GM19468 (cell line): ENCODE data around the gene UBE3A.

ENCODE experiments used
- ATAC-seq: cut with Tn5 transposase; IDR thresholded peaks from one replicate; pipeline ENCODE4 v1.9.1; 2021; ENCODE audit warnings: mild to moderate bottlenecking, moderate library complexity, moderate number of reproducible peaks; ENCODE audit not compliant: unreplicated experiment; ENCODE audit errors: extremely low read depth

UBE3A gene

DNA sequence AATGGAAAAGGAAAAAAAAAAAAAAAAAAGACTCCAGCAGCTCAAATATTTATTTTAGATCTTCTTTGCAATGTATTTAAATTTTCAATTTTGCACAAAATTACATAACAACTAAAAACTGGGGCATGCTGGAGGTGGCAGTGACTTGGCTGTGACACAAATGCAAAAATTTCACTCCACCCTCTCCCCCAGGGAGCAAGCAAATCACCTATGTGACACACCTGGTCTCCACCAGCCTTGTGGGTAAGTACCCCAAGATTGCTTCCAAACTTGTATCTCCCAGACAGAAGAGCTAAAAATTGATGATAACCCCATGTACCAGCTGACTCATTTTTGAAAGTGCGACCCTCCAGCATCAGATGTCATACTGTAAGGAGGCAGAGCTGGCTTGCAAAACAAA is 32.0 kb downstream of the UBE3A start:
- ATAC-seq: no peak

DNA sequence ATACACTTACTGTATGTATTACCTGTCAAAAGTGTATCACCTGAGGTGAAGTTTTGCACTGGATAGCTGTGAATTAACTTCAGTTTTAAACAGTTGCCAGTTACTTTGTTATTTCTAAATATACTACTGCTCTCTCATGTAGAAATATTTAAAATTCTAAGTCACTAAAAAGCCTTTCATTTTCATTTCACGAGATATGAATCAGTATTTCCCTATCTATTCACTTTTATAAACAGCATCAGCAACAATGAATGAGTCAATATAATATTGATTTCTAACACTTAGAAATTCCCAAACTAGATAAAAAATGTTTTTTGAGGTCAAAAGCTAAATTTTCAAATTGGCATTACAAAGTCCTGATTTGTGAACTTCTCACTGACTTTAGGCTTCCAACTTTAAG is 32.6 kb downstream of the UBE3A start:
- no peak for ATAC-seq

DNA sequence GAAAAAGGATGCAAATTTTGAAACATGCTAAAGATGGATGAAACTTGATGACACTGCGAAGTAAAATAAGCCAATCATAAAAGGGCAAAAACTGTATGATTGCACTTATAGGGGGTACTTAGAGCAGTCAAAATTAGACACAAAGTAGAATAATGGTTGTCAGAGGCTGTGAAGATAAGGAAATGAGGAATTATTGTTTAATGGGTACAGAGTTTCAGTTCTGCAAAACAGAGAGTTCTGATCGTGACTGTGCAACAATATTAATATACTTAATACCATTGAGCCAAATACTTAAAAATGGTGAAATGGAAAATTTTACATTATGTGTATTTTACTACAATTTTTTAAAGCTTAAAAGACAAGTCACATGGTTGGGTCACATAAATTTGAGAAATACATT is 35.1 kb downstream of the UBE3A start:
- no peak for ATAC-seq

DNA sequence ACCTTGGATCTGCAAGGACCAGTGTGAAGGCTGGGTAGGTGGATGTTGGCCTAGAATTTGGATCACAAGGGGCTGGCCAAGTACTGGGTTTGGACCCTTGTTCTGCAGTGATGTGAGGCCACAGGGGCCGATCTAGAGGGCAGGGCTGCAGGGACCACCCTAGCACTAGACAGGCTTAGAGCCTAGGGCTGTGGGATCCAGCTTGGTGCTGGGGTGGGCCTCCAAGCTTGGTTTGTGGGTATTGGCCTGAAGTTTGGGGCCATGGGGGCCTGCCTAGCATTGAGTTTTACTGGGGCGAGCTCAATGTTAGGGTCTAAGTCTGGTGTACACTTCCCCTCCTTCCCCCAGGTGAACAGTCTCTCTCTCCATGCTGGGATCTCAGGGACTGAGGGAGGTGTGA is 36.5 kb downstream of the UBE3A start:
- no peak for ATAC-seq

DNA sequence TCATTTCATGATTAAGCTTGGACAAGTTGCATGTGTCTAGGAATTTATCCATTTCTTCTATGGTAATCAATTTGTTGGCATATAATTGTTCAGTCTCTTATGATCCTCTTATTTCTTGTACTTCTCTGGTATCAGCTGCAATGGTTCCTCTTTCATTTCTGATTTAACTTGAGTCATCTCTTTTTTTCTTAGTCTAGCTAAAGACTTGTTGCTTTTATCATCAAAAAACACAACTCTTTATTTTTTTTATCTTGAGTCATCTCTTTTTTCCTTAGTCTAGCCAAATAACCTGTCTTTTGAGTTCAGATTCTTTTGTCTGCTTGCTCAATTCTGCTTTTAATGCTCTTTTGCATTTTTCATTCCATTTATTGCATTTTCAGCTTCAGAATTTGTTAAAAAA is 37.3 kb downstream of the UBE3A start:
- ATAC-seq: no peak

DNA sequence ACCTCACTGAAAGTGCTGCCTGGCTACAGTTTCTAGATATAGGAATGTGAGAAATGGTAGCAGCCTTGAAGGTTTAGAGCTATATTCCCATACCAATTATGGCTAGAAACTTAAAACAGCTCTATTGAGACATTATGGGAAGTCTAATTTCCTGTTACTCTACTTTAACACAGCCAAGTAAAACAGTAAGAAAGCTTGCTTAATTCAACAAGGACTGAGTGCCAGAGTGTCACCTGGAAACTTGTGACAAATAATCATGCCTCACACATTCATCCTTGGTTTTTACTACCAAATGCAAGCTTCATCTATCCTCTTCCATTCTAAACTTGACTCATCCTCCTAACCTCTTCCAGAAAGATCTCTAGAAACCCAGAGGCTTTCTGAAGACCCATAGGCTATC is 41.7 kb downstream of the UBE3A start:
- no peak for ATAC-seq

DNA sequence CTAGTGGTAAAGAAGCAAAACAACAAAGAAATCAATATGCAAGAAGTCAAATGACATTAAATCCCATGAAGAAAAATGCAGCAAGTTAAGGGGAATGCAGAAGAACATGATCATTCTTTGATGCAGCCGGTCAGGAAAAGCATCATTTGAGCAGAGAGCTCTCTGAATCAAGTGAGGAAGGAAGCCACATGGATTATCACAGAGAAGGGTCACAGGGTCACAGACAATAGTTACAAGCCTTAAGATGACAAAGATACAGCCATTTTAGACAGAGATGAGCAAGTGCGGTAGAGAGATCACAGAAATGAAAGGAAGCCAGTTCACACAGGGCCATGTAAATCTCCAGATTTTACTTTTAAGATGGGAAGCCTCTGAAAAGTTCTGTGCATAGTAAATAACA is 43.9 kb downstream of the UBE3A start:
- no peak for ATAC-seq

DNA sequence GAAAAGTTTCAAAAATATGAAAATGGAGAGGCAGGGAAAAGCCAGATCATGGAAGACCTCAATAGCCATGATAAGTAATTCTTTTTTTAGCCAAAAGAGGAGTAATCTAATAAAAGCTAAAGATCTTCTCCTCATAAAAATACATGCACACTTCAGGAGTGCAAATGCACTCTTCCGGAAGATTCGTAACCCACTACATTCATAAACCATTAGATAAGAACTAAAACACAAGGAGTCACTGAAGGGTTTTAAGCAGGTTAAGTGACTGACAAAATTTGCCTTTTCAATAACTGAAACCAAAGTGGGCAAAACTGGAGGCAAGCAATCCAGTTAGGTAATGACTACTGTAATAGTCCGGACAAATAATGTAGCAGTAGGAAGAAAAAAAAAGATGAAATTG is 46.0 kb downstream of the UBE3A start:
- no peak for ATAC-seq

DNA sequence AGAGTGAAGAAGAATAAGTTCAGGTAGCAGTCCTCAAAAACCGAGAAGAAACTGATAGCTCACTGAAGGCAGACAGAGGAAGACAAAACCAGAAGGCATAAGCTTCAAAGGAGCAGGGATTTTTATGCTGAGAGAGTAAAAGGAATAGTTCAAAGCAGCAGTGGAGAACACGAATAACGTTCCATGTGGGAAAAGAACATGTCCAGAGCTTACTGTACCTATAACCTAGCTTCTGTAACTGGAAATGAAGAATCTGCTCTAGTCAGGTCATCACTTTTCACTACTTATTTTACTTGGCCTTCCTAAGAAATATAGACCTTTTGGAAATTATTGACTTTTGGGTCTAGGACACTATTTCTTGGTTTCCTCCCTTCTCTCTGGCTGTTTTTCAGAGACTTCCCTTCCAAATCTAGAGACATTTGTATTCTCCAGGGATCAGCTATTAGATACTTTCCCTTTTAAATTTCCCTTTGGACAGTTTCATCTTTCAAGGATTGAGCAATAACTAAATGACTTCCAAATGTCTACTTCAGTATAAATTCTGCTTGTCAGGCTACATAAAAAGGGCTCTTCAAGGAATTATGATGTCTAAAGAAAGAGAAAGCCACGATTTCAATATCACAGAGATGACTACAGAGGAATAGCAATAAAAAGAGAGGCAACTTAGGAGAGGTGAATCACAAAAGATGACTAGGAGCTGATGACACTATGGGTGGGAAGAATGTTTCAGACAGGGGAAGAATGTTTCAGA is 46.7 kb downstream of the UBE3A start:
- ATAC-seq: no peak

DNA sequence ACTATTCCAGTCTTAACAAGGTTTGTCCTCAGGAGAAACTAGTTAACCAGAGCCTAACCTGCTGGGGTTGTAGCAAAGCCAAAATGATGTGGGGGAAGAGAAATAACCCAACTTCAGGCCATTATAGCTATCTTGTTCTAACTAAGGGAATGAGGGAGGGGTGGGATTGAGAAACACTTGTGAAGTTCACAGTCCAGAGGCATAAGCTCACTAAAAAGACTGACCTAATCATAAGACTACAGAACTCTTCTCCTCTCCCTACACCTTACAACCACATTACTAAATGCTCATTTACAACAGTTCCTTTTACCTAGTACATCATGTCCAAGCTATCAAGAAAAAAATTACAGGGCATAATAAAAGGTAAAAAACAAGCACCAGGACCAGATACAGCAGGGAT is 52.8 kb downstream of the UBE3A start:
- no peak for ATAC-seq

DNA sequence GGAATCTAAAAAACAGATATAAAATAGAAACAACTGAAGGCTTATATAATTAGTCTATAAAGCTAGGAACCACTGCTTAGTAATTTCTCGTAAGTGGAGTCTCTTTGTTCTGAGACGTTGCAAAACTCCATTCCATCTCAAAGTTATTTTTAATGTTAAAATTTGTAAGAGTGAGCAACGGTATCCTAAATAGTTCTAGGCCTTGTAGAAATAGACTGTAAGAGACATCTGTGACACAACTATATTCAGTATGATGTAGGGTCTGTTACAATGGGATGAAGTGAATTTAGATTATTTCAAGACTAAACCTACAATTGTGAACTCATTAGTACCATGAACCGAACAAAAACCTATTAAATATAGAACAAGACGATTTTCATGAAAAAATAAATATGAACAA is 57.2 kb downstream of the UBE3A start:
- no peak for ATAC-seq

DNA sequence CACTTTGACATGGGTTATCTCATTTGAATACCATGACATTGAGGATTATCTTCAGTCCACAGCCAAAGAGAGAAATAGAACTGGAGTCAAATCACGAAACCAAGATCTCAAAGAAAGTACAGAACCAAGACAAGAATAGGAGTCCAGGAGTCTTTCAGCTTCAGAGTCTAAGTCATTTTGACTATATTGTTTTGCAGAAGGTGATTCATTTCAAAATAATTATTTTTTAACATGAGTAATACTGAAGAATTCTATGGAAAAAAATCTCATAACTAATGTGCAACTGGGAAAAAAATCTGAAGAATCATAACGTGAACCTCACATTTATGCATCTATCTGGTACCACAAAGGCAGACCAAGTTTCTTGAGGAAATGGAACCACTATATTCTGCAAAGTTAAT is 60.3 kb downstream of the UBE3A start:
- no peak for ATAC-seq

DNA sequence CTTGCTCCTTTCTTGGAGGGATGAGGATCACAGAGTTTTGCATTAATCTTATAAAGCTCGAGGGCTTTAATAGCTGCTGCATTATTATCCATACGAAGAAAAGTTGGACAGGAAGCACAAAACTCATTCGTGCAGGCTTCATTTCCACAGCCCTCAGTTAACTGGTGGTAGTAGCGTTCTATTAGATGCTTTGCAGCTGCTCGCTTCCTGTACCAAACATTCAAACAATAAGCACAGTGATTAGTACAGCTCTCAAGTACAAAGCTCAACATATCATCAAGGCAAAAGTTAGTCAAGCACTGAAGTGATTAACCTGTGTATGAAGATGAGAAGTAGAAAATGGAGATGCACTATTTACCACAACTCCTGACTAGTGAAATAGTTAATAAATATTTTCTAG is 63.3 kb downstream of the UBE3A start:
- no peak for ATAC-seq

DNA sequence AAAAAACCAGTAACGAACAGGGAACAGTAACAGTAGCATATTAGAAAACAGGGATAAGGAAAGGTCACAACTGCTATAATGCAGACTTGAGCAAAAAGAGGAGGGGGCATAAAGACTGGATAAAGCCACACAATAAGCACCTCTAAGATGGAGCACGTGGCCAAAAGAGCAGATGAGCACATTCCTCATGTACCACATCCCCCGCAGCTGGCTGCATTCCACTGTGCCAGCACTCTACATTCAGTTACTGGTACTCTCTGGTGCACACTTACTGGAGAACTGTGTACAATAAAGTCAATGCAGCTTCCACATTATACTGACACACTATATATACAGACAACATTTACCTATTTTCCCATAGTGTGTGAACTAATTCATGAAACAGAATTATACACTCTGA is 64.7 kb downstream of the UBE3A start:
- ATAC-seq: no peak

DNA sequence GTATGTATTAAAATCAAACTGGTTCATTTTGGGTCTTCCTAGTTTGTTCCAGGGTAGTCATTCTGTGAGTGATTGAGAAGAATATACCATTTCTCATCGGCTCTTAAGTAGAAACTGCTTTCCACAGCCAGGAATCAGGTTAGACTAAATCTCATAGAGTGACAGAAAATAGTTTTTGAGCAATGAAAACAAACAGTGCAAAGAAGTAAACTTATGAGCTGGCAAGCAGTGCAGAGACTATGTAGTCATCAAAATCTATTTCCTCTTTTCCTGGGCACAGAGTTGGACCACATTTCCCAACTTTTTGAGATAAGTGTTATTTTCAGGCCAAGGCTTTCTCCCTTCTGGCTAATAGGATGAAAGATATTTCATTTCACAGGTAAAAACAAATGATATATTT is 66.5 kb downstream of the UBE3A start:
- no peak for ATAC-seq

DNA sequence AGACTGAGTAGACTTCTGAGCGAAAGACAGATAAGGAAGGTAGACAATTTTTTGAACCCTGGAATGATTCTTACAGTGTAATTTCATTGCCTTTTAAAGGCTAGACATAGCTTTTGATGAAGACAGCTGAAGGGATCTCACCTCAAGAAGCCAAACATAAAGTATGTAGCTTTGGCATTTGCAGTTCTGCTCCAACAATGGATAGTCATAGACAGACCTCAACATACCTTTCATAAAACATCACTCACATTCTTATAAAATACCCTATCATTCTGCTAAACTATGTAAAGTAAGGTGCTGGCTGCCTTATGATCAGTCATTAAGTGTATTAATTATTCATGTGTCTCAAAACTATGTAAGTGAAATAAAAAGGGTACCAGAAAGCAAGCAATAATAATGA is 70.0 kb downstream of the UBE3A start:
- ATAC-seq: no peak

DNA sequence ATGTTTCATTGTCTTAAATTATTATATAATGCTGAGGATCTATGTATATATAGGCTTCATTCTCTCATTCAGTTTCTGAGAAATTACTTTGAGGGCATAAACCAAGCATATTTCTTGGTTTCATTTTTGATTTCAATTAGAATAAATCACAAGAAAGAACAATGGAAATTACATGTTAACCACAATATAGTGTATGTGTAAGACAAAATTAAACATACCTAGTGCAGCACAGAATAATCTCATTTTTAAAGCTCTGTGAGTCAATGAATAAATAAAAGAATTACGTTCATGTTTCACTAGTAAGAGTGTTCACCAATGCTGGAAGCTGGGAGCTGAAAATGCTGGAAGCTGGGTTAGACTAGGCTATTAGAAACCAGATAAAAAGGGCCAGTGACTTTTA is 72.8 kb downstream of the UBE3A start:
- no peak for ATAC-seq

DNA sequence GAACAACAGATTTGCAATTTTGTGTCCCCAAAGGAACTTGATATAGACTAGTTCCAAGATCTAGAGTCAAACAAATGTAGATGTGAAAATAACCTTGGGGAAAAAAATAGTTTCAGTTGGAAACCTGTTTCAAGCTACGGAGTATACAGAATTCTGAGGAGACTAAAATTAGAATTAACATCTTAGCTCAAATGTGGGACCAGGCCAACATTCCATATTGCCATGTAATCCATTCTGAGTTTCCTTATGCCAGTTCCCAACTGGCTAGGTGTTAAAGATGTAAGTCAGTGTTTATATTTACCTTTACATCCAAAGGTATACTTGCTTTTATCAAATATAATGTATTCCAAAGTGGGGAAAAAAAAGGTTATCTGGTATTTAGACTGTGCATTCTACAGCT is 76.3 kb downstream of the UBE3A start:
- no peak for ATAC-seq

DNA sequence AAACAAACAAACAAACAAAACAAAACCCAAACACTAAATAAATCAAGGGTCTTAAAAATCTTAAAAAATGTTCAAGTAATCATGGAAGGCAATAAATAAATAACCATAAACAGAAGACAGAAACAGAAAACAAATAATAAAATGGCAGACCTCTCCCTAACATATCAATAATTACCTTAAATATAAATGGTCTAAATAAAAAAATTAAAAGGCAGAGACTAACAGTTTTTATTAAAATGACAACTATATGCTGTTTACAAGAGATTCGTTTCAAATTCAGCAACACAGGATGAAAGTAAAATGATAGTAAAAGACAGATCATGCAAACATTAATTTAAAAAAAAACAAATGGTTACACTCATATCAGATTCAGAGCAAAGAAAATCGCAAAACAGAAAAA is 91.1 kb downstream of the UBE3A start:
- ATAC-seq: no peak

DNA sequence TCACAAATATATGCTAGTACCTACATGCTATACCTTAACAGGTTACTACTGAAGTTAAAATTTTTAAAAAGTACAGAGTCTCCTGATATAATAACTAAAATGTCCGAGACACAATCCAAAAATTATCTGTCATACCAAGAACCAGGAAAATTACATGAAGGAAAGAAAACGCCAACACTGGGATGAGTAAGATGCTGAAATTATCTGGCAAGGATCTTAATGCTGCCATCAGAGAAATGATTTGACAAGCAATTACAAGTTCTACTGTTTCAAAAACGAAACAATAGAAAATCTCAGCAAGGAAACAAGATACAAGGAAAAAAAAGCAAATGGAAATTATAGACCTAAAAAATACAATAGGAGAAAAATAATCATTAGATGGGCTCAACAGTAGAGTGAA is 92.5 kb downstream of the UBE3A start:
- ATAC-seq: no peak

DNA sequence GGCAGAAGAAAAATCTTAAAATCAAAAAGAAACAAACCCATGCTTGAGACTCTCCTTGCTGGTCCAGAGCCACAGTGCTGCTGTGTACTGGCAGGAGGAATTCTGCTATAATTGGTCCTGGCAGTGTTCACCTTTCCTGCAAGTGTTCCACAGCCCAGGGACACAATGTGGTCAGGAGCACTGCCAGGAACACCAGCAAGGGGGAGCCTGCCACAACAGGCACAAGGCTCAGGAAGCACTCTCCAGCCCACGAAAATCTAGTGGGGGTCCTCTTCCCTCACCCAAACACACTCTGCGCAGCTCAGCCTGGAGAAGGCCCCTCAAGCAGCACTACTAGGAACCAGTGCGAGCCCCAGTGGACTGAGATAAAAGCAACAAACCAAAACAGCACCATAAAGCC is 92.9 kb downstream of the UBE3A start:
- no peak for ATAC-seq

DNA sequence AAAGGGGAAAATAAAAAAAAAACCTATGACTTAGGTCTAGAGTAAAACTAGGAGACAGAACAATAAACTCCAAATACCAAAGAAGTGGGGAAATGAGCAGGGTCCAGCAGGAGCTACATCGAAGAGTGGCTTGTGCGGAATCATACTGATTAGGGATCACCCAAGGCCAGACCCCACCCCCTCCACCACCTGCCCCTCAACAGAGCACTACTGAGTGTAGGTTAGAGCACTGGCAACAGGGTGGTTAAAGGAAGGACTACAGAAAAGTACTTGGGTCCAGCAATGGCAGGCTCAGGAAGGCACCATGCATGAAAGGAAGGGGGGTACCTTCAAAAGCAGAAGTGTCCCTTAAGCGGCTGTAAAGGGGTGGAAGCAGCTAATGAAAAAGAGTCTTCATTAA is 96.2 kb downstream of the UBE3A start:
- no peak for ATAC-seq

DNA sequence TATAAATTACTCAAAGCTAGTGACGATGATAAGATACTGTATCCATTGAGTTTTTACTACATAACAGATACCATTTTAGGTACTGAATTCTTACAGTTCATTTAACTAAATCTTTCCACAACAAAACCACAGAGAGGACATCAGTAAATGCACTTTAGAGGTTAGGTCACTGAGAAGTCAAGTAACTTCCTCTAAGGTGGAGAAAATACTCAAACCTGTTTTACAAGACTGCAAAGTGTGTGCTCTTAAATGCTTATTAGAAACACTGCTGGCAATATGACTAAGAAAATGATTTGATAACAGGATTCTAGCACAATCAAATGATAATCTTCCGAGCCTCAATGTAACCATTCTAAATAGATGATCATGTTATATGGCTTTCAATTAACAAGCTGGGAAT is 99.4 kb downstream of the UBE3A start:
- ATAC-seq: no peak
